GM19025 (cell line): Measurements from ENCODE around the gene C5orf52.
"Not testable (repeated sequence)": the region's sequence is repeated elsewhere in the genome, so short reads cannot be mapped to it uniquely, and the experiment has no call there.

ENCODE experiments used
- ATAC-seq: cut with Tn5 transposase; IDR thresholded peaks from one replicate; pipeline ENCODE4 v1.9.1; 2021; ENCODE audit warnings: mild to moderate bottlenecking, low read depth, moderate library complexity; ENCODE audit not compliant: unreplicated experiment

Gene C5orf52

GRCh38 chr5:157719245-157719644, 47.9 kb downstream of the C5orf52 start:
- ATAC-seq: no peak

GRCh38 chr5:157721159-157721558, 49.8 kb downstream of the C5orf52 start:
- no peak for ATAC-seq

DNA sequence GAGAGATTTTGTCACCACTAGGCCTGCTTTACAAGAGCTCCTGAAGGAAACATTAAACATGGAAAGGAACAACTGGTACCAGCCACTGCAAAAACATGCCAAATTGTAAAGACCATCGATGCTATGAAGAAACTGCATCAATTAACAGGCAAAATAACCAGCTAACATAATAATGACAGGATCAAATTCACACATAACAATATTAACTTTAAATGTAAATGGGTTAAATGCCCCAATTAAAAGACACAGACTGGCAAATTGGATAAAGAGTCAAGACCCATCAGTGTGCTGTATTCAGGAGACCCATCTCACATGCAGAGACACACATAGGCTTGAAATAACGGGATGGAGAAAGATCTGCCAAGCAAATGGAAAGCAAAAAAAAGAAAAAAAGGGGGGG, 51.6 kb downstream of the C5orf52 start:
- not testable (repeated sequence) for ATAC-seq

DNA sequence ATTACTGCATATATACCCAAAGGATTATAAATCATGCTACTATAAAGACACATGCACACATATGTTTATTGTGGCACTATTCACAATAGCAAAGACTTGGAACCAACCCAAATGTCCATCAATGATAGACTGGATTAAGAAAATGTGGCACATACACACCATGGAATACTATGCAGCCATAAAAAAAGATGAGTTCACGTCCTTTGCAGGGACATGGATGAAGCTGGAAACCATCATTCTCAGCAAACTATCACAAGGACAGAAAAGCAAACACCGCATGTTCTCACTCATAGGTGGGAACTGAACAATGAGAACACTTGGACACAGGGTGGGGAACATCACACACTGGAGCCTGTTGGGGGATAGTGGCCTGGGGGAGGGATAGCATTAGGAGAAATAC, 55.3 kb downstream of the C5orf52 start:
- not testable (repeated sequence) for ATAC-seq

- ATAC-seq: not testable (repeated sequence)
Observed at GRCh38 chr5:157727858-157728257, 56.5 kb downstream of the C5orf52 start.
